HepG2 (cell line): ENCODE measurements around the gene CCDC154.

Source experiments
- CEBPG ChIP-seq: IDR thresholded peaks from 2 replicates; pipeline ENCODE4 v1.6.1; 2016
- EEA1 ChIP-seq: sonication (generic); formaldehyde crosslinking; IDR thresholded peaks from 2 replicates; pipeline ENCODE4 v1.5.1; 2020; ENCODE audit warnings: mild to moderate bottlenecking, missing genetic modification reagents, borderline replicate concordance
- IRF2 ChIP-seq: IDR thresholded peaks from 2 replicates; pipeline ENCODE4 v1.6.1; 2018; ENCODE audit warnings: missing genetic modification reagents, missing compliant biosample characterization
- REST ChIP-seq, 2 experiments: IDR thresholded peaks; 2 replicates each; pipeline ENCODE4 v1.6.1; 2011 to 2012; ENCODE audit warnings: low read length in 2 of 2, borderline replicate concordance in 1 of 2, low read depth in 1 of 2, mild to moderate bottlenecking in 1 of 2, moderate library complexity in 1 of 2
- SNRNP70 ChIP-seq: fragments of 200-400 bp; formaldehyde crosslinking; IDR thresholded peaks from 2 replicates; pipeline ENCODE4 v1.6.1; 2017; ENCODE audit warnings: mild to moderate bottlenecking, low read depth, low read length, moderate library complexity
- SP1 ChIP-seq, 2 experiments: fragments of 450-650 bp in 1 of 2; sonication (generic) in 1 of 2; formaldehyde crosslinking in 1 of 2; IDR thresholded peaks; 2 replicates each; pipeline versions ENCODE4 v1.4.0 to v1.6.1; 2016 to 2020; ENCODE audit warnings: missing genetic modification reagents in 1 of 2
- ZNF562 ChIP-seq: sonication (generic); formaldehyde crosslinking; IDR thresholded peaks from 2 replicates; pipeline ENCODE4 v1.8.0; 2022; ENCODE audit warnings: missing genetic modification reagents, borderline replicate concordance
- ZNF580 ChIP-seq: IDR thresholded peaks from 2 replicates; pipeline ENCODE4 v1.6.1; 2016; ENCODE audit warnings: low read depth, borderline replicate concordance
- TF ChIP-seq, protein P1 (sequence below): sonication (generic); formaldehyde crosslinking; IDR thresholded peaks from 2 replicates; pipeline ENCODE4 v1.5.0; 2020; ENCODE audit warnings: missing genetic modification reagents, mild to moderate bottlenecking, borderline replicate concordance
- TF ChIP-seq, protein P2 (sequence below): sonication (generic); formaldehyde crosslinking; IDR thresholded peaks from 2 replicates; pipeline ENCODE4 v1.8.0; 2022; ENCODE audit warnings: missing genetic modification reagents, low read depth, mild to moderate bottlenecking, borderline replicate concordance

DNA sequence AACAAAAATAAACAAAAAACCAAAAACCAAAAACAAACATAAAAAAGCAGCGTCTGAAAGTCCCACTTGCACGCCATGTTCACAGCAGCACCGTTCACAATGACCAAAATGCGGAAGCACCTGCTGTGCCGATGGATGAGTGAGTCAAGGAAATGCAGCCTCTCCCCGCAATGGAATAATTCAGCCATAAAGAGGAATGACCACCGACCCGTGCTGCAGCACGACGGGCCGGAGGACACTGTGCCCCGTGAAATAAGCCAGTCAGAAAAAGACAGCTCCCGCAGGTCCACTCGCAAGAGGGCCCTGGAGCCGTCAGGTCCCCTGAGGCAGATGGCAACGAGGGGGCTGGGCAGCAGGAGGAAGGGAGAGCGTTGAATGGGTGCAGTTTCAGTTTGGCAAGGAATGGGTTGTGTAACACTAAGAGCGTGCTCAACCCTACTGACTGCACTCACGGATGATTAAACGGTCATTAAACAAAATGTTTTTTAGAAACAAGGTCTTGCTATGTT, 25.4 kb upstream of the CCDC154 start:
- no peak for TF ChIP-seq SP1 (IDR thresholded peaks at IDR 0.05)
- no peak for TF ChIP-seq SP1 (CRISPR knock-in tag; IDR thresholded peaks at IDR 0.05)
- TF ChIP-seq ZNF580 (CRISPR knock-in tag) = no peak
- TF ChIP-seq, protein P1, sequence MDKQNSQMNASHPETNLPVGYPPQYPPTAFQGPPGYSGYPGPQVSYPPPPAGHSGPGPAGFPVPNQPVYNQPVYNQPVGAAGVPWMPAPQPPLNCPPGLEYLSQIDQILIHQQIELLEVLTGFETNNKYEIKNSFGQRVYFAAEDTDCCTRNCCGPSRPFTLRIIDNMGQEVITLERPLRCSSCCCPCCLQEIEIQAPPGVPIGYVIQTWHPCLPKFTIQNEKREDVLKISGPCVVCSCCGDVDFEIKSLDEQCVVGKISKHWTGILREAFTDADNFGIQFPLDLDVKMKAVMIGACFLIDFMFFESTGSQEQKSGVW = no peak
- TF ChIP-seq IRF2 = no peak
- no peak for TF ChIP-seq REST (IDR thresholded peaks at IDR 0.05; ENCODE audit: borderline replicate concordance in 1 of 2, low read depth in 1 of 2, low read length in 2 of 2)
- no peak for TF ChIP-seq EEA1 (CRISPR knock-in tag)
- TF ChIP-seq ZNF562 (CRISPR knock-in tag) = no peak
- TF ChIP-seq SNRNP70 = no peak
- no peak for TF ChIP-seq CEBPG (CRISPR knock-in tag)
- TF ChIP-seq, protein P2, sequence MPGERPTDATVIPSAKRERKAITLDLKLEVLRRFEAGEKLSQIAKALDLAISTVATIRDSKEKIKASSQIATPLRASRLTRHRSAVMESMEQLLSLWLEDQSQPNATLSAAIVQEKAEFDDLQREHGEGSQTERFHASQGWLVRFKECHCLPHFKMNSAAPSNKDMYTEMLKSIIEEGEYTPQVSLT = no peak
